CD14-positive monocyte (primary cell): ENCODE results near the gene NUBPL. TPM values are rescaled to one million over a fixed set of nuclear protein-coding genes. Genes with fewer than 3 reads are reported as not detected.

Source experiments
- DNase-seq, 3 donors: peaks; one replicate each; pipeline ENCODE4 v3.0.0-alpha.2; 2011 to 2022
- H2AFZ ChIP-seq: 2 replicates; pipeline ENCODE4 v1.6.0; 2012; ENCODE audit warnings: mild to moderate bottlenecking, low read depth, low read length, inconsistent platforms; ENCODE audit not compliant: insufficient read depth, poor library complexity, severe bottlenecking
- H3K27ac ChIP-seq, 2 donors: 1 replicate in 1 of 2; 2 replicates in 1 of 2; pipeline ENCODE4 v1.5.1; 2012 to 2013; ENCODE audit warnings: low read length in 2 of 2, control low read depth in 1 of 2, inconsistent platforms in 1 of 2, low read depth in 1 of 2, mild to moderate bottlenecking in 1 of 2
- H3K27me3 ChIP-seq, 2 donors: one replicate each; pipeline versions ENCODE4 v1.6.0 to v1.6.1; 2011 to 2013; ENCODE audit warnings: low read length in 2 of 2; ENCODE audit not compliant: control insufficient read depth in 2 of 2, insufficient read depth in 2 of 2
- H3K36me3 ChIP-seq, 2 donors: replicated peaks in 1 of 2; 1 replicate in 1 of 2; 2 replicates in 1 of 2; pipeline versions ENCODE4 v1.5.1 to v1.6.1; 2012 to 2013; ENCODE audit warnings: low read length in 2 of 2, control low read depth in 1 of 2, inconsistent platforms in 1 of 2, mild to moderate bottlenecking in 1 of 2; ENCODE audit not compliant: insufficient read depth in 2 of 2, control insufficient read depth in 1 of 2
- H3K4me1 ChIP-seq, 2 donors: 1 replicate in 1 of 2; 2 replicates in 1 of 2; pipeline versions ENCODE4 v1.5.1 to v1.6.1; 2012 to 2013; ENCODE audit warnings: low read length in 2 of 2, control low read depth in 1 of 2, inconsistent platforms in 1 of 2, mild to moderate bottlenecking in 1 of 2, moderate library complexity in 1 of 2; ENCODE audit not compliant: insufficient read depth in 2 of 2, control insufficient read depth in 1 of 2
- H3K4me2 ChIP-seq: replicated peaks from 2 replicates; pipeline ENCODE3; 2012; ENCODE audit warnings: low read length, moderate library complexity, mild to moderate bottlenecking; ENCODE audit not compliant: poor library complexity, severe bottlenecking; ENCODE audit errors: extremely low read depth
- H3K4me3 ChIP-seq, 3 experiments: fragments of 200-600 bp in 1 of 3; sonication (generic) in 1 of 3; replicated peaks in 1 of 3; 1 replicate in 2 of 3; 2 replicates in 1 of 3; pipeline ENCODE4 v1.5.1; 2011 to 2013; ENCODE audit warnings: low read length in 3 of 3, mild to moderate bottlenecking in 3 of 3, control low read depth in 2 of 3, low read depth in 2 of 3, inconsistent platforms in 1 of 3, moderate library complexity in 1 of 3
- H3K79me2 ChIP-seq: 2 replicates; pipeline ENCODE4 v1.6.0; 2012; ENCODE audit warnings: mild to moderate bottlenecking, control low read depth, inconsistent platforms, low read length, moderate library complexity; ENCODE audit not compliant: insufficient read depth
- H3K9ac ChIP-seq: 2 replicates; pipeline ENCODE4 v1.6.0; 2017; ENCODE audit warnings: low read length, mild to moderate bottlenecking; ENCODE audit not compliant: insufficient read depth, poor library complexity, severe bottlenecking
- H3K9me3 ChIP-seq, 2 donors: replicated peaks in 1 of 2; 1 replicate in 1 of 2; 2 replicates in 1 of 2; pipeline versions ENCODE4 v1.5.1 to v1.6.1; 2012 to 2013; ENCODE audit warnings: low read length in 2 of 2, control low read depth in 1 of 2; ENCODE audit not compliant: control insufficient read depth in 1 of 2, insufficient read depth in 1 of 2
- H4K20me1 ChIP-seq: 2 replicates; pipeline ENCODE4 v1.6.0; 2012; ENCODE audit warnings: mild to moderate bottlenecking, low read length, control low read depth, moderate library complexity; ENCODE audit not compliant: insufficient read depth
- H3K27ac Mint-ChIP-seq, 7 donors: one replicate each; pipeline ENCODE4 v1.8.0; 2020; ENCODE audit warnings: mild to moderate bottlenecking in 7 of 7, mixed read lengths in 7 of 7, moderate library complexity in 6 of 7, inconsistent platforms in 2 of 7
- H3K27me3 Mint-ChIP-seq, 3 donors: one replicate each; pipeline ENCODE4 v1.8.0; 2021 to 2022; ENCODE audit warnings: low read depth in 3 of 3, mild to moderate bottlenecking in 3 of 3, mixed read lengths in 3 of 3, moderate library complexity in 3 of 3, inconsistent platforms in 1 of 3
- H3K36me3 Mint-ChIP-seq, 2 donors: one replicate each; pipeline ENCODE4 v1.8.0; 2020; ENCODE audit warnings: mixed read lengths in 2 of 2, inconsistent platforms in 1 of 2, mild to moderate bottlenecking in 1 of 2
- H3K4me1 Mint-ChIP-seq: one replicate; pipeline ENCODE4 v1.8.0; 2020; ENCODE audit warnings: mild to moderate bottlenecking, mixed read lengths
- H3K4me3 Mint-ChIP-seq, 2 donors: one replicate each; pipeline ENCODE4 v1.8.0; 2020; ENCODE audit warnings: mild to moderate bottlenecking in 2 of 2, mixed read lengths in 2 of 2, moderate library complexity in 1 of 2
- H3K9me3 Mint-ChIP-seq, 7 donors: one replicate each; pipeline ENCODE4 v1.8.0; 2020 to 2022; ENCODE audit warnings: mixed read lengths in 7 of 7, mild to moderate bottlenecking in 6 of 7, moderate library complexity in 6 of 7, inconsistent platforms in 2 of 7
- CTCF ChIP-seq: fragments of 200-600 bp; IDR thresholded peaks from one replicate; pipeline ENCODE4 v1.8.0; 2022; ENCODE audit warnings: antibody characterized with exemption, mild to moderate bottlenecking
- WGBS: methylation state at CpG from one replicate; pipeline ENCODE4 v1.1.5; 2013; ENCODE audit warnings: missing lambda C conversion rate; ENCODE audit not compliant: insufficient coverage; 5-methylcytosine and 5-hydroxymethylcytosine counted together
- intact Hi-C, 2 donors: fragments of 100-400 bp; cut with micrococcal nuclease; formaldehyde crosslinking; loops; one replicate each; pipeline versions ENCODE4 v1.15.0 to v1.15.1; 2023
- polyA plus RNA-seq, 3 donors: library from polyadenylated mRNA; depleted of rRNA in 1 of 3; unstranded in 2 of 3; stranded (reverse) in 1 of 3; fragments of 300-500 nt in 2 of 3; fragments of >200 nt in 1 of 3; fragmentation: Illumina TruSeq in 2 of 3; gene quantifications; 1 replicate in 2 of 3; 2 replicates in 1 of 3; pipeline ENCODE4 v1.2.3, GENCODE V29; 2012 to 2021

The NUBPL gene
- polyA plus RNA-seq, 3 donors, result 0.75 to 2.4 (median 2.3) TPM

DNA sequence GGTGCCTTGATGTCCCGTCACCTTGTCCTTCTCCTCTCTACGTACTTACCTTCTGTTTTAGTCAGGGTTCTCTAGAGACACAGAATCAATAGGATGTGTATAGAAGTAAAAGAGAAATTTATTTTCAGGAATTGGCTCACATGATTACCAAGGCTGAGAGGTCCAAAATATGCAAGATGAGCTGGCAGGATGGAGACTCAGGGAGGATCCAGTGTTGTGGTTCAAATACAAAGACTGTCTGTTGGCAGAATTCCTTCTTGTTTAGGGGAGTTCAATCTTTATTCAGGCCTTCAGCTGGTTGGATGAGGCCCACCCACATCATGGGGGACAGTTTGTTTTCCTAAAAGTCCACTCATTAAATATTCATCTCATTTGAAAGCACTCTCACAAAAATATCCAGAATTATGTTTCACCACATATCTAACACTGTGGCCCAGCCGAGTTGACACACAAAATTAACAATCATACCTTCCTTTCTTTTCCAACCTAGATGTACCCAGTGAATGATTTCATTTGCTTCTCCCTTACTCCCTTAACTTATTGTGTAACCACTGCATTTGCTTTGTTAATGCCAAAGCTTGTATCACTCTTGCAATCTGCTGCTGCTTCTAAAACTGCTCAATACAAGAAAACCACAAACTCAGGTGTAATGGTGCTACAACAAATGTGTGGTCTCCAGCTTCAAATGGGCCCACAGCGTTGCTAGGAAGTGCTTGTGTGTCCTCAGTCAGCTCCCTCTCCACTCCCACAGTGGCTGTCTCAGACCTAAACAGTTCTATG lies 320.5 kb downstream of the NUBPL start:
- Mint-ChIP-seq H3K36me3 (no peaks in the 10 kb centered on the region), H3K27me3 (peaks cover 0 to 2% (median 0%) of the 10 kb centered on the region in 3 donors), H3K27ac (no peak overlapping the region), H3K4me3 (no peak overlapping the region), H3K9me3 (peaks cover 0 to 6% (median 1%) of the 10 kb centered on the region in 7 donors), H3K4me1 (peaks cover 10% of the 10 kb centered on the region)
- Histone ChIP-seq H3K9ac (no peak overlapping the region), H2AFZ (no peak overlapping the region), H3K36me3 (no peaks in the 10 kb centered on the region), H3K27me3 (no peaks in the 10 kb centered on the region), H4K20me1 (no peaks in the 10 kb centered on the region), H3K4me3 (no peak overlapping the region), H3K4me2 (no peak overlapping the region), H3K27ac (no peak overlapping the region), H3K4me1 (no peaks in the 10 kb centered on the region), H3K9me3 (no peaks in the 10 kb centered on the region), H3K79me2 (no peaks in the 10 kb centered on the region)
- 100% methylated on average over 2 of the region's 4 CpGs for WGBS
- intact Hi-C loops, result no loop called here
- TF ChIP-seq CTCF, result no peak
- DNase-seq, result no peak

DNA sequence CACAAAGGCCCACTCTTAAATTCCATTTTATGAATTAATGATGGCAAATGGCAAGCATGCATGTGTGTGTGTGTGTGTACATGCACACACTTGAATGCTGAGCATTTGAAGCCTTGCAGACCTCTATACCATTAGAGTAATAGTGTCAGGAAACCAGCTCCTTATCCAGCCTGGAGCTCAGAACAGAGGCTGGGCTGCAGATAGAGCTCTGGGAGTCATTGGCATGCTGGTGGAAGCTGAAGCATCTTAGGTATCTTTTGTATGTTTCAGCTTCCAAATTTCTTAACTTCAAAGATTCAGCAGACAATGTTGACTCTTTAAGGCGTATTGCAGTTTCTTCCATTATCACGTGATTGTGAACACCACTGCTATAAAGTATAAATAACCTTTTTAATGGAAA lies 323.0 kb downstream of the NUBPL start:
- Mint-ChIP-seq H3K36me3 (no peaks in the 10 kb centered on the region), H3K27ac (no peak overlapping the region), H3K4me3 (no peak overlapping the region), H3K9me3 (peaks cover 0 to 9% (median 4%) of the 10 kb centered on the region in 7 donors), H3K27me3 (no peaks in the 10 kb centered on the region), H3K4me1 (peaks cover 2% of the 10 kb centered on the region)
- TF ChIP-seq CTCF, result no peak
- Histone ChIP-seq H3K27me3 (no peaks in the 10 kb centered on the region), H3K27ac (no peak overlapping the region), H3K79me2 (no peaks in the 10 kb centered on the region), H2AFZ (no peak overlapping the region), H4K20me1 (no peaks in the 10 kb centered on the region), H3K4me2 (no peak overlapping the region), H3K4me1 (no peaks in the 10 kb centered on the region), H3K36me3 (no peaks in the 10 kb centered on the region), H3K4me3 (no peak overlapping the region), H3K9me3 (no peaks in the 10 kb centered on the region), H3K9ac (no peak overlapping the region)
- intact Hi-C loops, result no loop called here
- WGBS, result no CpG with 5 or more reads among the region's 2 CpGs
- no peak for DNase-seq
